GM12873 (cell line): ENCODE data around the gene ST6GAL1.

ENCODE experiments used
- CTCF ChIP-seq: IDR thresholded peaks from 2 replicates; pipeline ENCODE4 v1.5.1; 2012; ENCODE audit warnings: low read depth, mild to moderate bottlenecking, moderate library complexity, low read length, control low read depth; ENCODE audit not compliant: insufficient read depth; ENCODE audit errors: missing control alignments

The ST6GAL1 gene

GRCh38 chr3:187027531-187028278 lies 97.4 kb downstream of the ST6GAL1 start:
- no peak for TF ChIP-seq CTCF

- TF ChIP-seq CTCF: no peak
Measured at GRCh38 chr3:187031934-187032333, 101.6 kb downstream of the ST6GAL1 start.

GRCh38 chr3:187036394-187036793 lies 106.1 kb downstream of the ST6GAL1 start:
- TF ChIP-seq CTCF: no peak

GRCh38 chr3:187039100-187039722 lies 108.9 kb downstream of the ST6GAL1 start:
- no peak for TF ChIP-seq CTCF

GRCh38 chr3:187039723-187040414 lies 109.5 kb downstream of the ST6GAL1 start:
- no peak for TF ChIP-seq CTCF

GRCh38 chr3:187040516-187041361 lies 110.4 kb downstream of the ST6GAL1 start:
- no peak for TF ChIP-seq CTCF
